Measurements from ENCODE around the gene PCSK1.
"Not testable (repeated sequence)": the region's sequence is repeated elsewhere in the genome, so short reads cannot be mapped to it uniquely, and the experiment has no call there.

Gene PCSK1

GRCh38 chr5:96374653-96375052, 58.4 kb downstream of the PCSK1 start:
- no peak for DNase-seq (ENCODE audit: low read depth in 1 of 2, low spot score in 1 of 2)

GRCh38 chr5:96373381-96373733, 59.7 kb downstream of the PCSK1 start:
- no peak for DNase-seq (ENCODE audit: low read depth in 1 of 2, low spot score in 1 of 2)

- no peak for DNase-seq (ENCODE audit: low read depth in 1 of 2, low spot score in 1 of 2)
Measured at GRCh38 chr5:96372726-96373380, 60.2 kb downstream of the PCSK1 start.

- DNase-seq (ENCODE audit: low read depth in 1 of 2, low spot score in 1 of 2) = no peak
Measured at GRCh38 chr5:96370976-96371375, 62.1 kb downstream of the PCSK1 start.

- DNase-seq (ENCODE audit: low read depth in 1 of 2, low spot score in 1 of 2) = not testable (repeated sequence)
Measured at GRCh38 chr5:96367337-96367736, 65.7 kb downstream of the PCSK1 start.

- no peak for DNase-seq (ENCODE audit: low read depth in 1 of 2, low spot score in 1 of 2)
Measured at GRCh38 chr5:96354237-96354636, 78.8 kb downstream of the PCSK1 start.

GRCh38 chr5:96353220-96353619, 79.8 kb downstream of the PCSK1 start:
- no peak for DNase-seq (ENCODE audit: low read depth in 1 of 2, low spot score in 1 of 2)

- no peak for DNase-seq (ENCODE audit: low read depth in 1 of 2, low spot score in 1 of 2)
Measured at GRCh38 chr5:96350678-96351077, 82.4 kb downstream of the PCSK1 start.

- no peak for DNase-seq (ENCODE audit: low read depth in 1 of 2, low spot score in 1 of 2)
Measured at GRCh38 chr5:96348536-96348935, 84.5 kb downstream of the PCSK1 start.

- DNase-seq (ENCODE audit: low read depth in 1 of 2, low spot score in 1 of 2) = no peak
Measured at GRCh38 chr5:96347502-96348292, 85.4 kb downstream of the PCSK1 start.

GRCh38 chr5:96344678-96345577, 88.1 kb downstream of the PCSK1 start:
- DNase-seq (ENCODE audit: low read depth in 1 of 2, low spot score in 1 of 2) = no peak

GRCh38 chr5:96343094-96343493, 90.0 kb downstream of the PCSK1 start:
- no peak for DNase-seq (ENCODE audit: low read depth in 1 of 2, low spot score in 1 of 2)

GRCh38 chr5:96342581-96342980, 90.5 kb downstream of the PCSK1 start:
- no peak for DNase-seq (ENCODE audit: low read depth in 1 of 2, low spot score in 1 of 2)

Data from stimulated activated CD4-positive, alpha-beta T cell treated with anti-CD3 and anti-CD28 coated beads, Interleukin-15, amount 100 ng/mL, for 1 hour (primary cell).